Fibroblast of lung (primary cell): Measurements from ENCODE around the gene EPHB2. TPM values are rescaled to one million over a fixed set of nuclear protein-coding genes. Genes with fewer than 3 reads are reported as not detected.

ENCODE experiments used
- DNase-seq, 2 donors: peaks; one replicate each; pipeline versions ENCODE4 v3.0.0 to v3.0.0-alpha.2; 2010; ENCODE audit warnings: low read depth in 2 of 2
- H2AFZ ChIP-seq: 2 replicates; pipeline ENCODE4 v1.5.1; 2012; ENCODE audit warnings: low read length, control low read depth, inconsistent platforms
- H3K27ac ChIP-seq: 2 replicates; pipeline ENCODE4 v1.5.1; 2011; ENCODE audit warnings: low read length, control low read depth; ENCODE audit not compliant: insufficient read depth
- H3K27me3 ChIP-seq: 2 replicates; pipeline ENCODE4 v1.5.1; 2011; ENCODE audit warnings: mild to moderate bottlenecking, low read length; ENCODE audit not compliant: control insufficient read depth, insufficient read depth
- H3K36me3 ChIP-seq: 2 replicates; pipeline ENCODE4 v1.5.1; 2011; ENCODE audit warnings: low read length; ENCODE audit not compliant: control insufficient read depth, insufficient read depth
- H3K4me1 ChIP-seq: 2 replicates; pipeline ENCODE4 v1.5.1; 2011; ENCODE audit warnings: low read length; ENCODE audit not compliant: control insufficient read depth, insufficient read depth; ENCODE audit errors: extremely low read depth
- H3K4me2 ChIP-seq: 2 replicates; pipeline ENCODE4 v1.5.1; 2011; ENCODE audit warnings: low read length, control low read depth; ENCODE audit not compliant: insufficient read depth; ENCODE audit errors: extremely low read depth
- H3K4me3 ChIP-seq, 4 experiments: fragments of 200-600 bp in 1 of 4; sonication (generic) in 1 of 4; replicated peaks in 1 of 4; 2 replicates each; pipeline ENCODE4 v1.5.1; 2011 to 2016; ENCODE audit warnings: low read length in 4 of 4, low read depth in 3 of 4, mild to moderate bottlenecking in 3 of 4, control low read depth in 2 of 4, inconsistent platforms in 1 of 4, mixed read lengths in 1 of 4; ENCODE audit not compliant: insufficient read depth in 1 of 4; ENCODE audit errors: control extremely low read depth in 1 of 4
- H3K79me2 ChIP-seq: 2 replicates; pipeline ENCODE4 v1.5.1; 2012; ENCODE audit warnings: mild to moderate bottlenecking, low read length, inconsistent platforms; ENCODE audit not compliant: control insufficient read depth, insufficient read depth
- H3K9ac ChIP-seq: 2 replicates; pipeline ENCODE4 v1.5.1; 2011; ENCODE audit warnings: mild to moderate bottlenecking, low read length, control low read depth; ENCODE audit not compliant: insufficient read depth
- H3K9me3 ChIP-seq: 2 replicates; pipeline ENCODE4 v1.5.1; 2012; ENCODE audit warnings: low read depth, low read length; ENCODE audit not compliant: control insufficient read depth, insufficient read depth
- H4K20me1 ChIP-seq: 2 replicates; pipeline ENCODE4 v1.5.1; 2011; ENCODE audit warnings: low read length; ENCODE audit not compliant: control insufficient read depth, insufficient read depth; ENCODE audit errors: extremely low read depth
- EZH2 ChIP-seq: IDR thresholded peaks from 2 replicates; pipeline ENCODE4 v1.5.1; 2012; ENCODE audit warnings: low read length, control low read depth, mild to moderate bottlenecking; ENCODE audit errors: missing control alignments
- polyA plus RNA-seq, 2 donors: library from polyadenylated mRNA; depleted of rRNA in 1 of 2; stranded (reverse) in 1 of 2; unstranded in 1 of 2; fragments of >200 nt; gene quantifications; 2 replicates each; pipeline ENCODE4 v1.2.1, GENCODE V29; 2011 to 2012; ENCODE audit warnings: missing spikeins in 1 of 2
- total RNA-seq: library from RNA; depleted of rRNA; stranded (reverse); fragments of >200 nt; gene quantifications from 2 replicates; pipeline ENCODE4 v1.2.1, GENCODE V29; 2014
- TF ChIP-seq, protein P1 (sequence below), 2 donors: IDR thresholded peaks in 1 of 2; conservative IDR thresholded peaks in 1 of 2; 1 replicate in 1 of 2; 2 replicates in 1 of 2; pipeline ENCODE4 v1.5.1; 2011 to 2012; ENCODE audit warnings: low read length in 2 of 2, control low read depth in 1 of 2, inconsistent platforms in 1 of 2, low read depth in 1 of 2, mild to moderate bottlenecking in 1 of 2

Gene EPHB2
- total and polyA plus RNA-seq, 2 donors (not counting 1 experiment from before 2014, with no cell fraction given) = 4.1 to 11.2 TPM

GRCh38 chr1:22722901-22723550, 12.4 kb downstream of the EPHB2 start:
- Histone ChIP-seq H3K36me3 (no peaks in the 10 kb centered on the region), H2AFZ (peak overlapping the region; percentile 23), H3K4me2 (no peak overlapping the region), H3K27ac (no peak overlapping the region), H3K79me2 (no peaks in the 10 kb centered on the region), H3K27me3 (no peaks in the 10 kb centered on the region), H3K4me1 (peaks cover 2% of the 10 kb centered on the region), H3K4me3 (no peak overlapping the region), H3K9me3 (no peaks in the 10 kb centered on the region), H4K20me1 (no peaks in the 10 kb centered on the region), H3K9ac (no peak overlapping the region)
- TF ChIP-seq EZH2 = no peak
- TF ChIP-seq, protein P1, sequence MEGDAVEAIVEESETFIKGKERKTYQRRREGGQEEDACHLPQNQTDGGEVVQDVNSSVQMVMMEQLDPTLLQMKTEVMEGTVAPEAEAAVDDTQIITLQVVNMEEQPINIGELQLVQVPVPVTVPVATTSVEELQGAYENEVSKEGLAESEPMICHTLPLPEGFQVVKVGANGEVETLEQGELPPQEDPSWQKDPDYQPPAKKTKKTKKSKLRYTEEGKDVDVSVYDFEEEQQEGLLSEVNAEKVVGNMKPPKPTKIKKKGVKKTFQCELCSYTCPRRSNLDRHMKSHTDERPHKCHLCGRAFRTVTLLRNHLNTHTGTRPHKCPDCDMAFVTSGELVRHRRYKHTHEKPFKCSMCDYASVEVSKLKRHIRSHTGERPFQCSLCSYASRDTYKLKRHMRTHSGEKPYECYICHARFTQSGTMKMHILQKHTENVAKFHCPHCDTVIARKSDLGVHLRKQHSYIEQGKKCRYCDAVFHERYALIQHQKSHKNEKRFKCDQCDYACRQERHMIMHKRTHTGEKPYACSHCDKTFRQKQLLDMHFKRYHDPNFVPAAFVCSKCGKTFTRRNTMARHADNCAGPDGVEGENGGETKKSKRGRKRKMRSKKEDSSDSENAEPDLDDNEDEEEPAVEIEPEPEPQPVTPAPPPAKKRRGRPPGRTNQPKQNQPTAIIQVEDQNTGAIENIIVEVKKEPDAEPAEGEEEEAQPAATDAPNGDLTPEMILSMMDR (conservative IDR thresholded peaks at IDR 0.05 in 1 of 2, IDR thresholded peaks at IDR 0.05 in 1 of 2; ENCODE audit: low read depth in 1 of 2, low read length in 2 of 2) = no peak
- DNase-seq = no peak

GRCh38 chr1:22727873-22728272, 17.2 kb downstream of the EPHB2 start:
- Histone ChIP-seq H3K4me2 (no peak overlapping the region), H4K20me1 (no peaks in the 10 kb centered on the region), H3K9ac (no peak overlapping the region), H3K4me1 (peaks cover 1% of the 10 kb centered on the region), H3K27ac (no peak overlapping the region), H3K79me2 (no peaks in the 10 kb centered on the region), H3K27me3 (no peaks in the 10 kb centered on the region), H2AFZ (no peak overlapping the region), H3K9me3 (no peaks in the 10 kb centered on the region), H3K36me3 (no peaks in the 10 kb centered on the region), H3K4me3 (no peak overlapping the region)
- TF ChIP-seq EZH2 = no peak
- TF ChIP-seq, protein P1 (conservative IDR thresholded peaks at IDR 0.05 in 1 of 2, IDR thresholded peaks at IDR 0.05 in 1 of 2; ENCODE audit: low read depth in 1 of 2, low read length in 2 of 2) = no peak
- DNase-seq = no peak

- H3K27ac ChIP-seq = no peak overlapping the region
- TF ChIP-seq, protein P1 (conservative IDR thresholded peaks at IDR 0.05 in 1 of 2, IDR thresholded peaks at IDR 0.05 in 1 of 2; ENCODE audit: low read depth in 1 of 2, low read length in 2 of 2) = no peak
- TF ChIP-seq EZH2 = no peak
- H3K36me3 ChIP-seq = no peaks in the 10 kb centered on the region
- no peaks in the 10 kb centered on the region for H3K79me2 ChIP-seq
- H3K27me3 ChIP-seq = no peaks in the 10 kb centered on the region
- H3K4me2 ChIP-seq = no peak overlapping the region
- no peaks in the 10 kb centered on the region for H3K4me1 ChIP-seq
- peak in 1 of 2 donors; percentile 61 for DNase-seq
- H2AFZ ChIP-seq = no peak overlapping the region
- H3K9me3 ChIP-seq = no peaks in the 10 kb centered on the region
- no peaks in the 10 kb centered on the region for H4K20me1 ChIP-seq
- no peak overlapping the region for H3K9ac ChIP-seq
- no peak overlapping the region for H3K4me3 ChIP-seq
Observed at GRCh38 chr1:22728751-22729399, 18.2 kb downstream of the EPHB2 start.
